GM12878 (cell line): Measurements from ENCODE around the gene MSANTD2. TPM values are rescaled to one million over a fixed set of nuclear protein-coding genes. Genes with fewer than 3 reads are reported as not detected.

Source experiments
- ATAC-seq: fragments of 200-7000 bp; cut with Tn5 transposase; 3 replicates; pipeline ENCODE4 v1.9.1; 2020; ENCODE audit warnings: mild to moderate bottlenecking, moderate library complexity
- BruUV-seq: library from RNA; stranded (reverse); fragments of 400-500 nt; replicated peaks from 2 replicates; lab custom pipeline; 2021; lab: Mats Ljungman, UMichigan
- CTCF ChIA-PET: fragments of 300-600 bp; sonication (Branson Sonifier 250); formaldehyde crosslinking; extraction: SDS; loops from one replicate; lab custom pipeline; 2021; ENCODE audit warnings: inconsistent platforms; lab: Yijun Ruan, JAX
- POLR2A ChIA-PET: fragments of 350-600 bp; formaldehyde crosslinking; extraction: SDS; loops from one replicate; lab custom pipeline; 2021; ENCODE audit warnings: inconsistent platforms; lab: Charles Lee
- RAD21 ChIA-PET: fragments of 300-600 bp; sonication (Branson Sonifier 250); formaldehyde crosslinking; loops from one replicate; lab custom pipeline; 2023; ENCODE audit warnings: antibody characterized with exemption; ENCODE audit not compliant: unreplicated experiment; lab: Charles Lee
- SMC1A ChIA-PET: fragments of 300-600 bp; sonication (Branson Sonifier 250); formaldehyde crosslinking; loops from one replicate; lab custom pipeline; 2023; ENCODE audit not compliant: unreplicated experiment, uncharacterized antibody; lab: Charles Lee
- DNase-seq: peaks from one replicate; pipeline ENCODE4 v3.0.0-alpha.2; 2011; ENCODE audit warnings: low read depth, low spot score
- FAIRE-seq: peaks from 3 replicates; lab custom pipeline; 2011; peaks lifted over from hg19 to GRCh38; lab: Jason Lieb, UNC
- H2AFZ ChIP-seq: 2 replicates; pipeline ENCODE4 v1.6.0; 2011; ENCODE audit warnings: low read depth, low read length, control low read depth; ENCODE audit not compliant: control insufficient read depth
- H3K27ac ChIP-seq: 2 replicates; pipeline ENCODE4 v1.5.1; 2011; ENCODE audit warnings: control low read depth; ENCODE audit not compliant: control insufficient read depth, insufficient read depth
- H3K27me3 ChIP-seq, 2 experiments: replicated peaks in 1 of 2; 2 replicates each; pipeline versions ENCODE4 v1.6.0 to v1.6.1; 2011; ENCODE audit warnings: low read length in 1 of 2; ENCODE audit not compliant: control insufficient read depth in 2 of 2, insufficient read depth in 2 of 2
- H3K36me3 ChIP-seq, 2 experiments: 2 replicates each; pipeline ENCODE4 v1.5.1; 2011; ENCODE audit warnings: low read length in 1 of 2; ENCODE audit not compliant: control insufficient read depth in 2 of 2, insufficient read depth in 2 of 2
- H3K4me1 ChIP-seq: 2 replicates; pipeline ENCODE4 v1.6.1; 2011; ENCODE audit warnings: mild to moderate bottlenecking, low read length, moderate library complexity, mixed read lengths; ENCODE audit not compliant: control insufficient read depth, insufficient read depth
- H3K4me2 ChIP-seq: 2 replicates; pipeline ENCODE4 v1.6.0; 2011; ENCODE audit warnings: control low read depth; ENCODE audit not compliant: control insufficient read depth, insufficient read depth
- H3K4me3 ChIP-seq: fragments of 200-600 bp; sonication (generic); 2 replicates; pipeline ENCODE4 v1.5.1; 2016
- H3K79me2 ChIP-seq: 2 replicates; pipeline ENCODE4 v1.6.0; 2011; ENCODE audit warnings: low read length; ENCODE audit not compliant: control insufficient read depth, insufficient read depth
- H3K9ac ChIP-seq: 2 replicates; pipeline ENCODE4 v1.8.0; 2011; ENCODE audit warnings: low read length, control low read depth, mixed read lengths; ENCODE audit not compliant: control insufficient read depth, insufficient read depth
- H3K9me3 ChIP-seq: replicated peaks from 3 replicates; pipeline ENCODE4 v1.5.1; 2011; ENCODE audit warnings: mild to moderate bottlenecking, low read length; ENCODE audit not compliant: control insufficient read depth, insufficient read depth
- H4K20me1 ChIP-seq: 2 replicates; pipeline ENCODE4 v1.6.0; 2011; ENCODE audit not compliant: control insufficient read depth, insufficient read depth
- FOS ChIP-seq: IDR thresholded peaks from 3 replicates; pipeline ENCODE4 v1.6.1; 2011; ENCODE audit warnings: borderline replicate concordance; ENCODE audit not compliant: insufficient read length; ENCODE audit errors: extremely low read depth
- FOXK2 ChIP-seq: fragments of 450-650 bp; IDR thresholded peaks from 2 replicates; pipeline ENCODE4 v1.6.1; 2017; ENCODE audit warnings: mild to moderate bottlenecking, moderate library complexity
- FOXM1 ChIP-seq: IDR thresholded peaks from 2 replicates; pipeline ENCODE4 v1.6.1; 2012; ENCODE audit warnings: low read depth, mild to moderate bottlenecking, inconsistent platforms, low read length, moderate library complexity
- NFIC ChIP-seq: IDR thresholded peaks from 2 replicates; pipeline ENCODE4 v1.6.1; 2012; ENCODE audit warnings: low read depth, mild to moderate bottlenecking, inconsistent platforms, low read length, moderate library complexity
- NKRF ChIP-seq: fragments of 450-650 bp; conservative IDR thresholded peaks from 2 replicates; pipeline ENCODE4 v1.6.1; 2017; ENCODE audit warnings: mild to moderate bottlenecking, moderate library complexity
- NR2C2 ChIP-seq: IDR thresholded peaks from 2 replicates; pipeline ENCODE4 v1.6.1; 2011; ENCODE audit warnings: borderline replicate concordance, low read depth; ENCODE audit not compliant: control insufficient read depth, insufficient read length
- SPI1 ChIP-seq: IDR thresholded peaks from 2 replicates; pipeline ENCODE4 v1.6.1; 2011; ENCODE audit warnings: low read depth, mild to moderate bottlenecking, low read length, moderate library complexity, borderline replicate concordance; ENCODE audit not compliant: insufficient read depth
- WGBS: methylation state at CpG from one replicate; pipeline ENCODE4 v1.1.6; 2016; ENCODE audit warnings: low lambda C conversion rate; ENCODE audit not compliant: insufficient replicate concordance, insufficient coverage; ENCODE audit errors: missing lambda C conversion rate; 5-methylcytosine and 5-hydroxymethylcytosine counted together
- in situ Hi-C: fragments of 300-500 bp; cut with MboI; formaldehyde crosslinking; loops from 9 replicates; pipeline ENCODE4 v1.14.3; 2018; ENCODE audit warnings: mixed read lengths
- intact Hi-C: fragments of 100-400 bp; cut with micrococcal nuclease; formaldehyde crosslinking; loops from one replicate; pipeline ENCODE4 v1.14.2; 2022; ENCODE audit not compliant: unreplicated experiment
- polyA plus RNA-seq, 11 experiments: library from polyadenylated mRNA; depleted of rRNA in 4 of 11; unstranded in 6 of 11; stranded (reverse) in 5 of 11; fragments of >200 nt; fragmentation: Nextera tagmentation in 4 of 11; fragmentation: Illumina TruSeq in 1 of 11; extraction: Ambion mirVana in 4 of 11; extraction: Trizol in 1 of 11; gene quantifications; 1 replicate in 1 of 11; 2 replicates in 10 of 11; pipeline versions ENCODE4 v1.2.1 to v1.2.3, GENCODE V29; 2011 to 2016; ENCODE audit warnings: inconsistent platforms in 2 of 11, missing spikeins in 2 of 11, low read depth in 1 of 11
- total RNA-seq, 4 experiments: library from RNA; depleted of rRNA in 3 of 4; stranded (reverse); fragments of >200 nt in 3 of 4; fragmentation: Illumina TruSeq in 1 of 4; extraction: Trizol in 1 of 4; gene quantifications; 2 replicates each; pipeline versions ENCODE4 v1.2.1 to v1.2.3, GENCODE V29; 2013 to 2021

Gene MSANTD2
- total and polyA plus RNA-seq, 10 of the 15 experiments (the other 5 are each of a cell fraction or from before 2014, with no cell fraction given) = 3.0 to 12.4 (median 8.0) TPM

DNA sequence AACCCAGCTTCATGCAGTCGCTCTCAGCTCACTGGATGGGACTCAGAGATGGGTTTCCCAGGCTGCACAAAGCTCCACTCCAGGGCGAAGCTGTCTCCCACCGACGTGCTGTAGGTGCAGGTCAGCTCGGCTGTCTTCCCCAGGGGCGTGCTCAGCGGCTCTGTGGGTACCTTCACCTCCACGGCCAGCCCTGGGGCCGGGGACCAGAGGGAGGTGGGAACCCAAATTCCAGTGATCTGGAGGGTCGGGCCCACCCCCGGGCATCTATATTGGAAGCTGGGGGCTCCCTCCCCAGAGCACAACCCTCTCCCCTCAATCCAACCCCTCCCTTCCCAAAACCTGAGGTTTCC is 48.8 kb downstream of the MSANTD2 start:
- BruUV-seq = no TSS peak
- Histone ChIP-seq H3K4me1 (peaks cover 1% of the 10 kb centered on the region; the same call in 1 of the 2 replicates), H3K9ac (no peak overlapping the region), H3K27ac (no peak overlapping the region), H3K9me3 (no peaks in the 10 kb centered on the region), H4K20me1 (no peaks in the 10 kb centered on the region), H3K27me3 (no peaks in the 10 kb centered on the region), H2AFZ (no peak overlapping the region), H3K4me3 (no peak overlapping the region), H3K79me2 (no peaks in the 10 kb centered on the region; the same call in 1 of the 2 replicates), H3K4me2 (no peak overlapping the region), H3K36me3 (no peaks in the 10 kb centered on the region; a peak in 1 of 4 replicates)
- DNase-seq (no peak), ATAC-seq (no peak), FAIRE-seq (no peak)
- in situ Hi-C loops = no loop called here
- POLR2A ChIA-PET = no interaction called here
- TF ChIP-seq NFIC = no peak
- intact Hi-C loops = no loop called here
- SMC1A ChIA-PET = interaction anchor here (1.5 kb wide), 1 partner anchor 10 kb away, joined by 3 read pairs; no protein-coding TSS in a partner anchor
- RAD21 ChIA-PET = interaction anchor here (1.8 kb wide), 1 partner anchor 82 kb away, joined by 6 read pairs; no protein-coding TSS in a partner anchor
- CTCF ChIA-PET = interaction anchor here (0.6 kb wide), 1 partner anchor 43 kb away, joined by 3 read pairs; no protein-coding TSS in a partner anchor
- 50% methylated on average over 10 of the region's 11 CpGs for WGBS

DNA sequence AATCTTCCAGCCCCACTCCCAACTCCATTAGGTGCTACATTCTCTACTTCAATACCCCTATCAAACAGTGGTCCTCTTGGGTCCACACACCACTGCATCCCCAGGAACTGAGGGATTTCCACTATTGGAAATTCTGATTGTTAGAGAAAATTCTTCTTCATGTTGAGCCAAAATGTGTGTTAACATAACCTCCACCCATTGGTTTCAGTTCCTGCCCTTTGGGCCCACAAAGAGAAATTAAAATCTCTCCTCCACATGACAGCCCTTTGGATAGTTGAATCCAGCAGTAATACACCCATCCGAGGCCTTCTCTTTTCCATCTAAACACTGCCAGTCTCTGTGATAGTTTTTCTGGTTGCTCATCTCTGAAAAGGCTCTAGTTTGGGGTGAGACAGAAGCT is 50.3 kb downstream of the MSANTD2 start:
- intact Hi-C loops = no loop called here
- POLR2A ChIA-PET = no interaction called here
- BruUV-seq = no TSS peak
- Histone ChIP-seq H3K4me2 (no peak overlapping the region), H3K9me3 (no peaks in the 10 kb centered on the region), H3K36me3 (no peaks in the 10 kb centered on the region), H3K4me3 (no peak overlapping the region), H4K20me1 (no peaks in the 10 kb centered on the region), H3K79me2 (no peaks in the 10 kb centered on the region), H2AFZ (no peak overlapping the region), H3K9ac (no peak overlapping the region), H3K27me3 (no peaks in the 10 kb centered on the region), H3K4me1 (peaks cover 4% of the 10 kb centered on the region; the same call in 1 of the 2 replicates), H3K27ac (no peak overlapping the region)
- in situ Hi-C loops = no loop called here
- SMC1A ChIA-PET = interaction anchor here (7.0 kb wide), 1 partner anchor 11 kb away, joined by 91 read pairs; the partner anchor contains the start of gene ESAM
- FAIRE-seq = no peak
- ATAC-seq = no peak
- no peak for DNase-seq
- no peak for TF ChIP-seq FOXM1
- TF ChIP-seq NKRF = no peak
- TF ChIP-seq FOXK2 = no peak
- no peak for TF ChIP-seq FOS
- peak; percentile 60 for TF ChIP-seq SPI1
- no peak for TF ChIP-seq NR2C2
- CTCF ChIA-PET = interaction anchor here (1.3 to 12.2 kb wide), 2 partner anchors 12 to 81 kb away, joined by 4 to 202 read pairs; partner anchors contain the start of gene ESAM
- WGBS = 86% methylated on average over 1 of the region's 1 CpG
- RAD21 ChIA-PET = interaction anchor here (1.8 kb wide), 1 partner anchor 81 kb away, joined by 6 read pairs; no protein-coding TSS in a partner anchor
